ENCODE measurements around the gene RAB38. TPM values are rescaled to one million over a fixed set of nuclear protein-coding genes. Genes with fewer than 3 reads are reported as not detected.

RAB38 gene
- total RNA-seq, 1 donor from 2014 or later, result 10.4 TPM

DNA sequence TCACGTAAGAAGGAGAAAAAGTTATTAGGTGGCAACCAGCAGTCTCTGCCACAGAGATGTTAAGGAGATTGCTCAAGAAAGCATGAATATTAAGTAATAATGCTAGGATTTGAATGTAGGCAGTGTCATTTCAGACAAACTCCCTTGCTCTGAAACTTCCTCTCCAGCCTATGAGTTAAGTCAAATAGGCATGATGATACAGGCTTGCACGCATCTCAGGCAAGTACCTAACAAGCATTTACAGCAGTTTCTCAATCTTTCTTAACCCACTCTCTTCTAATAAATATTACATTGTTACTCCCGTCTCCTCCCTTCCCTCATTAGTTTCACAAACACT lies 72.7 kb downstream of the RAB38 start:
- H3K9me3 Mint-ChIP-seq (ENCODE audit: unreplicated experiment), result no peaks in the 10 kb centered on the region
- no peak for DNase-seq (ENCODE audit: low spot score)
- TF ChIP-seq, protein P1, sequence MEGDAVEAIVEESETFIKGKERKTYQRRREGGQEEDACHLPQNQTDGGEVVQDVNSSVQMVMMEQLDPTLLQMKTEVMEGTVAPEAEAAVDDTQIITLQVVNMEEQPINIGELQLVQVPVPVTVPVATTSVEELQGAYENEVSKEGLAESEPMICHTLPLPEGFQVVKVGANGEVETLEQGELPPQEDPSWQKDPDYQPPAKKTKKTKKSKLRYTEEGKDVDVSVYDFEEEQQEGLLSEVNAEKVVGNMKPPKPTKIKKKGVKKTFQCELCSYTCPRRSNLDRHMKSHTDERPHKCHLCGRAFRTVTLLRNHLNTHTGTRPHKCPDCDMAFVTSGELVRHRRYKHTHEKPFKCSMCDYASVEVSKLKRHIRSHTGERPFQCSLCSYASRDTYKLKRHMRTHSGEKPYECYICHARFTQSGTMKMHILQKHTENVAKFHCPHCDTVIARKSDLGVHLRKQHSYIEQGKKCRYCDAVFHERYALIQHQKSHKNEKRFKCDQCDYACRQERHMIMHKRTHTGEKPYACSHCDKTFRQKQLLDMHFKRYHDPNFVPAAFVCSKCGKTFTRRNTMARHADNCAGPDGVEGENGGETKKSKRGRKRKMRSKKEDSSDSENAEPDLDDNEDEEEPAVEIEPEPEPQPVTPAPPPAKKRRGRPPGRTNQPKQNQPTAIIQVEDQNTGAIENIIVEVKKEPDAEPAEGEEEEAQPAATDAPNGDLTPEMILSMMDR (IDR thresholded peaks at IDR 0.05; ENCODE audit: unreplicated experiment), result no peak
- no peaks in the 10 kb centered on the region for H3K27me3 Mint-ChIP-seq (ENCODE audit: unreplicated experiment)
- no peak overlapping the region for H3K4me3 Mint-ChIP-seq (ENCODE audit: unreplicated experiment)
- H3K36me3 Mint-ChIP-seq (ENCODE audit: low read depth, unreplicated experiment), result peaks cover under 1% of the 10 kb centered on the region
- no peak overlapping the region for H3K27ac Mint-ChIP-seq (ENCODE audit: unreplicated experiment)
- no peaks in the 10 kb centered on the region for H3K4me1 Mint-ChIP-seq (ENCODE audit: unreplicated experiment)

DNA sequence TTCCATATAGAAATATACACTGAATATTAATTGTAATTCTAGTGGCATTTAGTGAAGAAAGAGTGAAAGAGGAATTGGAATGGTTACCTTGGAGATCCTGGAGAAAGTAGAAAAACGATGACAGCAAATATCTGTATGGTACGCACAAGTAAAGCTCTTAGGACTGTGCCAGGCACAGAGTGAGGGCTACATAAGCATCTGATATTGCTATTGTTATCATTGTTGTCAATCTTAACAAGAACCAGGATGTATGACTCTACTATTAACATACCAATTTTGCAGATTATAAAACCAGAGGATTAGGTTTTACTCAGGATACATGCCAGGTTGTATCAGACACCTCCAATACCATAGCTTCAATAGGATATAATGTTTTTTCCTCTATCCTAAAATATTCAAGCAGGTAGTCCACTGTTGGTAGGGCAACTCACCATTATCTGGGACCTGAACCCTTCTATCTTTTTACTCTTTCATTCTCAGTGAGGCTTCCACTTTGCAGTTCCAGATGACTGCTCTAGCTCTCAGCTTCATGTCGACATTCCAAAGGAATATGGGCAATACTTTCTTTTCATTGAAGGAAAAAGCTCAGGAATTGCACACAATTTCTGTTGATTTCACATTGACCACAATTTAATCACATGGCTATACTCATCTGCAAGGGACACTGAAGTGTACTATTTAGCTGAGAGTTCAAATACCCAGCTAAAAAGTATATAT lies 73.2 kb downstream of the RAB38 start:
- H3K27ac Mint-ChIP-seq (ENCODE audit: unreplicated experiment), result no peak overlapping the region
- TF ChIP-seq, protein P1 (IDR thresholded peaks at IDR 0.05; ENCODE audit: unreplicated experiment), result no peak

DNA sequence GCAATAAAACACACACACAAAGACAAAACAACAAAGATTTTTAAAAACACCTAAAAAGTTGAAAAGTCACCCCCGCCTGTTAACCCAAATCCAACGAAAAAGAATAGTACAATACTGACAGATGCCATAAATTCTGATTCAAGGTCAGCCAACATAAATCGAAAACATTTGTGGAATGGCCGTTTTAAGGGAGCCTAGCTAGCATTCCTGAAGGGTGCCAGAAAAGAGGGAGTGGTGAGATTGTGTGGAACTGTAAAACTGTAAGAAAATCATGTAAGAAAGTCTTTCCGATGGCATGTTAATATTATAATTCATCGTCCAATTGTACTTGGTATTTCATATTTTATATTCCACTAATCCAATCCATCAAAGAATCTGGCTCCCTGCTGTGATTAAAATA lies 75.1 kb downstream of the RAB38 start:
- DNase-seq (ENCODE audit: low spot score), result no peak
- H3K36me3 Mint-ChIP-seq (ENCODE audit: low read depth, unreplicated experiment), result no peaks in the 10 kb centered on the region
- no peaks in the 10 kb centered on the region for H3K9me3 Mint-ChIP-seq (ENCODE audit: unreplicated experiment)
- H3K27me3 Mint-ChIP-seq (ENCODE audit: unreplicated experiment), result no peaks in the 10 kb centered on the region
- TF ChIP-seq, protein P1 (IDR thresholded peaks at IDR 0.05; ENCODE audit: unreplicated experiment), result no peak
- no peaks in the 10 kb centered on the region for H3K4me1 Mint-ChIP-seq (ENCODE audit: unreplicated experiment)
- no peak overlapping the region for H3K27ac Mint-ChIP-seq (ENCODE audit: unreplicated experiment)
- no peak overlapping the region for H3K4me3 Mint-ChIP-seq (ENCODE audit: unreplicated experiment)

More for the DNA sequence above, 73.2 kb downstream of the RAB38 start:
- Mint-ChIP-seq H3K9me3 (ENCODE audit: unreplicated experiment) (no peaks in the 10 kb centered on the region), H3K4me1 (ENCODE audit: unreplicated experiment) (no peaks in the 10 kb centered on the region), H3K27me3 (ENCODE audit: unreplicated experiment) (no peaks in the 10 kb centered on the region), H3K36me3 (ENCODE audit: low read depth, unreplicated experiment) (no peaks in the 10 kb centered on the region), H3K4me3 (ENCODE audit: unreplicated experiment) (no peak overlapping the region)
- DNase-seq (ENCODE audit: low spot score), result no peak

DNA sequence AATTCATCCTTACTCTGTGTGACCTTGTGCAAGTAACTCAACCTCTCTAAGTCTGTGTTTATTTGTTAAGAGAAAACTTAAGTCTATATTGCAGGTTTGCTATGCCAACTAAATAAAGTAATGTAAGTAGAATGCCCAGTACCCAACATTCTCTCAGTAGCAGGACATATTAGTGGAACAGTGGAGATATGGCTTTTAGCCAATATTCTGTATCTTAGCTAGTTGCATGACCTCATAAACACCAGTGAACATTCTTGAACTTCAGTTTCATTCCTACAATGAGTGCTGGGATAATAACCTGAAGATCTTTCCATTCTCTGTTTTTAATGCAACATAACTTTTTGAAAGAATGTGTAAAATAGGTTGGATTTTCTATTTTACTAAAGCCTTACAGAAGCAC lies 77.0 kb downstream of the RAB38 start:
- Mint-ChIP-seq H3K4me1 (ENCODE audit: unreplicated experiment) (no peaks in the 10 kb centered on the region), H3K36me3 (ENCODE audit: low read depth, unreplicated experiment) (no peaks in the 10 kb centered on the region), H3K27ac (ENCODE audit: unreplicated experiment) (no peak overlapping the region), H3K9me3 (ENCODE audit: unreplicated experiment) (no peaks in the 10 kb centered on the region), H3K27me3 (ENCODE audit: unreplicated experiment) (no peaks in the 10 kb centered on the region), H3K4me3 (ENCODE audit: unreplicated experiment) (no peak overlapping the region)
- DNase-seq (ENCODE audit: low spot score), result no peak
- TF ChIP-seq, protein P1 (IDR thresholded peaks at IDR 0.05; ENCODE audit: unreplicated experiment), result no peak

DNA sequence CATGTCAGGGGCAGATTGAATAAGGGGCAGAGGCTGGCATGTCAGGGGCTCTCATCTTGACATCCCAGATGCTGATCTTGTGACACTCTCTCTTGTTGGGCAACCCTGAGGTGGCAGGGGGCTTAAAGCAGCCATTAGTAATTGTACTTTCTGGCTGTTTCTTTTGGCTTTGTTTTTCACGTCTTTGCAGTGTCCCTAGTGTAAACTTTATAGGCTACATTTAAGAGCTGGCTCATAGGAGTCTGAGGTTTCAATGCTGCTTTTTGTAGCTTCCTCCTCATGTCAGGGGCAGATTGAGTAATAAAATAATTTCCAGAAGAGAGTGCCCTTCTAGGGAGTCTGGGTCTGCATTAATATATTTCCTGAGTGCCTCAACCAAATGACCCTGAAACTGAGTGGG lies 86.1 kb downstream of the RAB38 start:
- TF ChIP-seq, protein P1 (IDR thresholded peaks at IDR 0.05; ENCODE audit: unreplicated experiment), result no peak

More for the DNA sequence above, 86.1 kb downstream of the RAB38 start:
- Mint-ChIP-seq H3K27ac (ENCODE audit: unreplicated experiment) (no peak overlapping the region), H3K27me3 (ENCODE audit: unreplicated experiment) (no peaks in the 10 kb centered on the region), H3K9me3 (ENCODE audit: unreplicated experiment) (no peaks in the 10 kb centered on the region), H3K4me1 (ENCODE audit: unreplicated experiment) (no peaks in the 10 kb centered on the region), H3K4me3 (ENCODE audit: unreplicated experiment) (no peak overlapping the region), H3K36me3 (ENCODE audit: low read depth, unreplicated experiment) (no peaks in the 10 kb centered on the region)
- DNase-seq (ENCODE audit: low spot score), result no peak
